HG02588 (cell line): ENCODE measurements around the gene TMEM170B.

Experiments used
- ATAC-seq: cut with Tn5 transposase; IDR thresholded peaks from one replicate; pipeline ENCODE4 v1.9.1; 2021; ENCODE audit warnings: mild to moderate bottlenecking, moderate library complexity; ENCODE audit not compliant: unreplicated experiment

Gene TMEM170B

DNA sequence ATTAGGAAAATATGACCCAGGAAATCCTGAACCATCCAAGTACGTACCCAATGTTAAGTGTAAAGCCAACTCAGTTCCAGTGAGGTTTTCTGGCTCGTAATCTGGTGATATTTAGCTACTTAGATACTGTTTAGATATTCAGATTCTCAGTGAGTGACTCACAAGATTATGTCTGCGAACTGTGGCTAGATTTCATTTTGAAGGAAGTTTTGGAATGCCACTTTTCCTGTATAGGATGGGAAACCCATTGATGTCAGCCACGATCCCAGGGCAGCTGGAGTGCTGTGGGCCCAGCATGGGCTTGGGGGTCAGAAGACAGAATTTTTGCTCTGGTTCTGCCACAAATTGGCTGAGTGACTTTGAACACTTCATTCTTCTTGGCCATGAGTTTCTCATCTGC lies 76.3 kb downstream of the TMEM170B start:
- no peak for ATAC-seq

DNA sequence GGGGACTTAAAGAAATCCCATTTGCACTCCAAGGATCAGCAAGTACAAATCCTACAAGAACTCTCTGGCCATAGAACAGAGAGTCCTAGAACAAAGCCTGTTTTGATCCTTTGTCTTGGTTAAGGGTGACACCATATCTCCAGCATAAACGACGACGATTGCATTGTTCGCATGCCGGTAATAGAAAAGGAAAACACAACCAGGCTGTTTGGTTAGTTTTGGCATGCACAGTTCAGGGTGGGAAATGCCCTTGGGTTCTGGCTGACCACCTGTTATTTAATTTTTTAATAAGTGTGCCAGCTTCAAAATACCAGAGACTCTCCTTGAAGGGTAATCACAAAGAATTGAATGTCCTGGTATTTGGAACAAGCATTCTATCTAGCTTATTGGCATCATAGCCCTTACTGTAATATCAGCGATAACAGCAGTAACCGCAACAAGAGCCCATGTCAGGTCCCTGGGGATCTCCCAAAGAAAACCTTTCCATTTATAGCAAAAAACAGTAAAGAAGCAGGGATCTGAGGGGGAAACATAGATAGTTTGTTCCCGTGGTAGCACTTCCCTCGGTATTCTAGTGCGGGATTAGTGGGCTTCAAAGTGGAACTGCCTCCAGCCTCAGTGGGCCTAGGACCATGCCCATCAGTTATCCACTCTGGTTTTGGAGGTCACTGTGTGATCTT lies 77.1 kb downstream of the TMEM170B start:
- ATAC-seq: no peak

DNA sequence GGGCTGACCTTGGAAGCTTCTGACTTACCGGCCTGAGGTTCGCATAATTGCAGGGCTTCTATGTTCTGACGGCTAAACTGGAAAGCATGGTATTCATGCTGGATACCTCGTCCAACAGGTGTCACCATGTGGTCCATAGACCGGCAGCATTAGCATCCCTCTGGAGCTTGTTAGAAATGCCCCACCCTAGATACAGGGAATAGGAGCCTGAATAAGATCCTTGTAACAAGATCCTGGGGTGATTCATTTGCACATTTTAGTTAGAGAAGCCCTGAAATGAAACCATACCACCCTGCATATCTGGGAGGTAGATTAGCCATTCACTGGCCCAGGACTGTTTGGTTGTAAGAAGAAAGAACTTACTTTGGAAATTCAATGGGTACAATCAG lies 77.7 kb downstream of the TMEM170B start:
- no peak for ATAC-seq

DNA sequence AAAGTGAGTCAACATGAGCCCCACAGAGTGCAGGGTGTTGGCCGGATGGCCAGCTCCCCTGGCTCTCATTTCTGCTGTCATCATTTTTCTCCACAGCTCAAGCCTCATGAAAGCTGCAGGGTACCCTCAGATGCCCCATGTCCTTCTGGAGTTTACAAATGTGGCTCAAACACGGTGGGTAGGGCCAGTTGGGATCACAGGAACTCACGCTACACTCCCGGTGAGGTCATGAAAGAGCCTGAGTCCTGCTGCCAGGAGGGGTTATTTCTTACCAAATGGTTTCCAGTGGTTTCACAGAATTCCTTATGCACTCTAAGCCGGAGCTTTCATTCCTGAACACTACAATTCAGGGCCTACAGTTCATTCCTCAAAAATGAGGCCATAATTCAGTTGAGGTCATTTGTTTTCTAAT lies 78.7 kb downstream of the TMEM170B start:
- ATAC-seq: no peak

DNA sequence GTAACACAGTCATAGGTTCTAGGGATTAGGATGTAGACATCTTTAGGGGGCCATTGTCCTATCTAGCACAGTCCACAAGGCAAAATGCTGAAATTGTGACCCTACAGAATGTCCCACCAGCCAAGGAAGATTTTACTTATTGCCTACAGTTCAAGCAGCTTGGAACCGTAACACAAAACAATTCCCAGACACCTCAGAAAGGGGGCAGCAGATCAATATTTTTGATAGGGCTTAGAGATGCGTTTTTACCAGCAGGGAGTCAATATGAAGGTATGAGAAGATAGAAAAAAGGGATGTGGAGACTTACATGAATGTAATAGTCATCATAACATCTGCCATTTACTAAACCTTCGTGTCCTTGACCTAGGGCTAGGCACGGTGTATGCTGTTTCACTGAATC lies 81.0 kb downstream of the TMEM170B start:
- ATAC-seq: no peak

DNA sequence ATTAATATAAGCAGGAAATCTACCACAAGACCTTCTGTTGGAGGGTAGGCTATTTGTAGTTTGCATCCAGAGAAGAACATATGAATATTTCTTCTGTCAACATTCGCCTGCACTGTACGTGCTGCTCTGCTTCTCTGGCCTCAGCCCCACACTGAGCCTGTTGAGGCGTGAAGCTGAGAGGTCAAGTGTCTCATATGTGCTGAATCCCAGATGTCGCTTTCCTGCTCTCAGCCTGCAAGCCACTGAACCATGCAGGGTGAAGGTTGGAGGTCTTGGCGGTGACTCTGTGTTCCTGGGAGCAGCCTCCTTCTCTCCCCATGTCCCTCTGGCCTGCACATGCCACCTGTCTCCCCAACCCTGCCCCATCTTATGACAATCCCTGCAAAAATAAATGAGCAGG lies 83.6 kb downstream of the TMEM170B start:
- no peak for ATAC-seq

DNA sequence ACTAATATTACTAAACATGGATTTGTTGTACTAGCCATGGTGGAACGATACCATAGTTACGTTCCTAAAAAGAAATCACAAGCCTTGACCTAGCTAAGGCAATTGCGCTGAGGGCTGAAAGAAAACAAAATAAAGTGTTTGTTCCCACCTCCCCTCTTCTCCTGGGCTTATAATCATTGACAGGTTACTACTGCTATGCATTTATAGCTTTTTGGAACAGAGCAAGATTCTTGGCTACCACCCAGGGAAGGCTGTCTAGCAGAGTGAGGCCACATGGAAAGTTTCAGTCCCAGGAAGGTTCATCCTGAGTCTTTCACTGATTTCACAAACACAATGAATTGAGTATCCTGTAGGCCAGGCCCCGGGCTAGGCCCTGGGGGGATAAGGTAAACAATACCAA lies 84.6 kb downstream of the TMEM170B start:
- no peak for ATAC-seq

DNA sequence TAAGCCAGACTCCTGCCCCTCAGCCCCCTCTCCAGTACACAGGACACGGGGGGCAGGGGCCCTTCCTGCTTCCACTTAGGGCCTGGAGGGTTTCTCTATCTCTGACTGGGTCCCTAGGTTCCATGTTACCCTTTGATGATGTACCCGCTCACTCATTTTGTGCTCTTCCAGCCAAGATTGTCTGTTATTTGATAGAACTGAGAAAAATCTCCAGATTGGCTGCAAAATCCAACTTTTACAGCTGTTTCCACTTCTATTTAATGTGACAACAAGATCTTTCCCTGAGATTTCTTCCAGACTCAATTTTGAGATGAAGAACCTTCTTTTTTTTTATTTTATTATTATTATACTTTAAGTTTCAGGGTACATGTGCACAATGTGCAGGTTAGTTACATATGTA lies 85.7 kb downstream of the TMEM170B start:
- ATAC-seq: no peak

DNA sequence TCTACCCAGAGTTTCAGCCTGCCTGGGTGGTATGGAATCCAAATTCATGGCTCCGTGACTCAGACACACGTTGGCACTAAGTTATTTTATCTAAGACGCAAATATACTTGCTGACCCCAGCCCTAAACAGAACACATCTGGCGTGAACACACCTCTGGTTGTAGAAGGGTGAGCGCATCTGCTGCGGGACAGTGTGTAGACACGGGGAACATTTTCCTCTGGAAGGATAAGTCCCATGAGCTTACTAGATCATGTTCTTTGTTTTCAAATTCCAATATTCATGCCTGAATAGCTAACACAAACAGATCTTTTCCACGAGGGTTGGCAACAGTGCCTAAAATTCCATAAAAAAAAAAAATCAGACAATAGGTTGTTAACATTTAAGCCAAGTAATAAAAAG lies 87.8 kb downstream of the TMEM170B start:
- ATAC-seq: no peak

DNA sequence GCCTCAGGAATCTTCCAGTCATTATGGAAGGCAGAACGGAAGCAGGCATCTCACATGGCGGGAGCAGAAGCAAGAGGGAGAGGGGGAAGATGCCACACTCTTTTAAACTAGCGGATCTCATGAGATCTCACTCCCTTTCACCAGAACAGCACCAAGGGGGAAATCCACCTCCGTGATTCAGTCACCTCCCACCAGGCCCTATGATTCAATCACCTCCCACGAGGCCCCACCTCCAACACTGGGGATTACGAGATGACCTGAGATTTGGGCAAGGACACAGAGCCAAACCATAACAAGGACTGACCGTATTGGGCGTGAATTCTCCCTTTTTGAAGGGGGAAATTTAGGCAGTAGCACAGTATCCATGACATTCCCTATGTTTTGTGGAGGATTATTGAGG lies 88.8 kb downstream of the TMEM170B start:
- ATAC-seq: no peak

DNA sequence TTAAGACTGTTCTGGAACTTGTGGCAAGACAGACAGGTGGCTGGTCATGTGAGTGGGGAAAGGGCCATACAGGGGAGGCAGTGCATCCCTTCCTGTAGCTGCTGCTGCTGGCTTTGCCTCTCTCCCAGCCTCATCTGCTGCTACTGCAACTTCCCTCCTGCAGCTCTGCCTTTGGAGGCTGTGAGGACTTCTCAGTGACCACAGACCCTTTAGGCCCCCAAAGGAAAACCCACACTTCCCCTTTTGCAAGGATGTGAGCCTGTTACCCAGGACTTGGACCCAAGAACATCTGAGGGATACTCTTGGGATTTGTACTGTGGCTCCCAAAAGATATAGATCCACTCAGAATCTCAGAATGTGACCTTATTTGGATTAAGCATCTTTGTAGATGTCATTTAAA lies 91.0 kb downstream of the TMEM170B start:
- ATAC-seq: no peak

DNA sequence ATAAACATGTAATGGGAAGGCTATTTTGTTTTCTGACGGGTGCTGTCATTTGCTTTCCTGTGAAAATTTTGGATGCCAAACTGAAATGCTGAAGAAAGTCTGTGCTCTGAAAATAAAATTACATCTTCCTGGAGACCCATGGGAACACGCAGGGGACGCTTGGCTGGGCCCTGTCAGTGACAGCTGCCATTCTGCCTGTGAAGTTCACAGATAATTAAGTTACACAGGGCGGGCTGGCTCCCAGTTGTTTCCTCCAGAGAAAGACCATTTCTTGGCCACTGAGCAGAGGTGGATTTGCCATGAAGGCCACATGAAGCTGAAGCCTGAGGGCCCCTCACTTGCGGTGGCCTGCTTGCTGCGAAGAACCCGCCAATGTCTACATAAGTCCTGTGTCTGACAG lies 93.5 kb downstream of the TMEM170B start:
- no peak for ATAC-seq

DNA sequence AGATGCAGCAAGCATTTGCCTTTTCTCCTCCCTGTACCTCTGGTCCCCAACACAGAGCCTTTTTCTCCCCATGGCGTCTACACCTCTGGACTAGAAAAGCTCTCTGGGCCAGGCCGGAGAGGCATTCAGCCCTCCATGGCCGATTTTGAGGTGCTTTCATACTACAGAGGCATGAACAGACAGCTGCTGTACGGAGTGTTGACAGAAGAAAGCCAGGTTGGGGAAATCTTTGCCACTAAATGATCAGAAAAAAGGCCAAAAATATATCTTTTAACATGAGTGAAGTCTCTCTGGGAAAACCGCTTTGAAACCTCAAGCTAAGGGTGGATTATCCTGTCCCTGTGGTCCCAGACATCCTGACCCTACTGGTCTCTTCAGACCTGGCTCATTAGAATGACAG lies 94.0 kb downstream of the TMEM170B start:
- no peak for ATAC-seq

DNA sequence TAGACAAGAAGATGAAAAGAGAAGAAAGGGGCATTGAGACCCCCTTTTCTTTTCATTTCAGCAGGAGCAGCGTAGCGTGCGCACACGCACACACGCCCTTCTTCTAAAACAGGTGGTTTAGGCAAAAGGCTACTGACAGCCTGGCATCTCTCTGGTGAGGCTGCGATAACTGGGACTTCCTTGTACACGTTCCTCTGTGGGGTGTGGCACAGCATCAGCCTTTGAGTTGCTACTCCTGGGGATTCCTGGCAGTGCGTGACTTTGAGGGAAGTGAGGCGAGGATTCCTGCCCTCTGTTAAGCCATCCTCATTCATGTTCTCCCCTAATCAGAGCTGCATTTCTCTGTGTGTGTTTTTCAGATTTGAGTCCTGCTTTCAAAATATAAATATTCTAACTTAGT lies 94.7 kb downstream of the TMEM170B start:
- ATAC-seq: no peak

DNA sequence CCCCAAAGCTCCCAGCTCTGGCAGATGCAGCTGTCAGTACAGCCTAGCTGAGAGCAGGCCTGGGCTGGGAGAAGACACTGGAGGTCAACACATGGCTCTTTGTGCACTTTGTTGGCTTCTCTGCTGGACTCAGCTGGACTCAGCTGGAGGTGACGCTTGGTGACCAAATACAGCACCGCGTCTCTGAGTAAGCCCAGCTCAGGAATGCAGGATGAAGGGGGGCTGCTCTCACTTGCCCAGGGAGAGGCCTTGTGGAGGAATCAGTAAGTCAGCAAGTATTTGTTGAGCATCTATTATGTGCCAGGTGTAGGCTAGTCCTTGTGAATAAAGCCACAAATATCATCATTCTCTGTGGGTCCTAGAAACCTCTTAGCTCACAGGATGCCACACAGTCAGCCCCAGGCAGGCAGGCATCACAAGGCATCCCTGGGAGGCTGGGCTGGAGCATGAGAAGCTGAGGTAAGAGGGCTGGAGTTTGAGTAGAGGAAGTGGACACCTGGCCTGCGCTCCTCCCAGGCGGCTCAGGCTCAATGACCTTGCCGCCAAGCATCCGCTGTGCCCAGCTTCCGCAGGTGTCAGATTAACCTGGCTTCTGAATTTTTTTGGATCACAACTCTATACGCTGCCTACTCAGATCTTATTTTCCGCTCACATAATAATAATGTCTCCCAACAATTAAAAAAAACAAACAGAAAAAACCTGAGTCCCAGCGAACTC lies 95.4 kb downstream of the TMEM170B start:
- no peak for ATAC-seq
